ENCODE results near the gene KIFC3.
"Not testable (repeated sequence)": the region's sequence is repeated elsewhere in the genome, so short reads cannot be mapped to it uniquely, and the experiment has no call there.

Gene KIFC3

GRCh38 chr16:57783116-57783515 lies 19.2 kb downstream of the KIFC3 start:
- H3K4me1 ChIP-seq (ENCODE audit: insufficient read depth, low read length), result no peaks in the 10 kb centered on the region
- H3K27ac ChIP-seq (ENCODE audit: low read depth, low read length), result no peak overlapping the region
- H3K27me3 ChIP-seq (ENCODE audit: insufficient read depth, low read length), result no peaks in the 10 kb centered on the region
- no peaks in the 10 kb centered on the region for H3K9me3 ChIP-seq (ENCODE audit: insufficient read depth, low read depth, low read length)
- H3K9ac ChIP-seq (ENCODE audit: low read depth, low read length), result no peak overlapping the region
- H3K4me3 ChIP-seq (ENCODE audit: low read length), result no peak overlapping the region
- 95% methylated on average over 2 of the region's 4 CpGs for WGBS
- no peaks in the 10 kb centered on the region for H3K36me3 ChIP-seq (ENCODE audit: insufficient read depth, low read length)

GRCh38 chr16:57782607-57783055 lies 19.7 kb downstream of the KIFC3 start:
- not testable (repeated sequence) for H3K4me1 ChIP-seq (ENCODE audit: insufficient read depth, low read length); H3K27ac ChIP-seq (ENCODE audit: low read depth, low read length); H3K4me3 ChIP-seq (ENCODE audit: low read length); H3K36me3 ChIP-seq (ENCODE audit: insufficient read depth, low read length); H3K9ac ChIP-seq (ENCODE audit: low read depth, low read length); H3K9me3 ChIP-seq (ENCODE audit: insufficient read depth, low read depth, low read length); H3K27me3 ChIP-seq (ENCODE audit: insufficient read depth, low read length)
- 92% methylated on average over 9 of the region's 11 CpGs for WGBS

DNA sequence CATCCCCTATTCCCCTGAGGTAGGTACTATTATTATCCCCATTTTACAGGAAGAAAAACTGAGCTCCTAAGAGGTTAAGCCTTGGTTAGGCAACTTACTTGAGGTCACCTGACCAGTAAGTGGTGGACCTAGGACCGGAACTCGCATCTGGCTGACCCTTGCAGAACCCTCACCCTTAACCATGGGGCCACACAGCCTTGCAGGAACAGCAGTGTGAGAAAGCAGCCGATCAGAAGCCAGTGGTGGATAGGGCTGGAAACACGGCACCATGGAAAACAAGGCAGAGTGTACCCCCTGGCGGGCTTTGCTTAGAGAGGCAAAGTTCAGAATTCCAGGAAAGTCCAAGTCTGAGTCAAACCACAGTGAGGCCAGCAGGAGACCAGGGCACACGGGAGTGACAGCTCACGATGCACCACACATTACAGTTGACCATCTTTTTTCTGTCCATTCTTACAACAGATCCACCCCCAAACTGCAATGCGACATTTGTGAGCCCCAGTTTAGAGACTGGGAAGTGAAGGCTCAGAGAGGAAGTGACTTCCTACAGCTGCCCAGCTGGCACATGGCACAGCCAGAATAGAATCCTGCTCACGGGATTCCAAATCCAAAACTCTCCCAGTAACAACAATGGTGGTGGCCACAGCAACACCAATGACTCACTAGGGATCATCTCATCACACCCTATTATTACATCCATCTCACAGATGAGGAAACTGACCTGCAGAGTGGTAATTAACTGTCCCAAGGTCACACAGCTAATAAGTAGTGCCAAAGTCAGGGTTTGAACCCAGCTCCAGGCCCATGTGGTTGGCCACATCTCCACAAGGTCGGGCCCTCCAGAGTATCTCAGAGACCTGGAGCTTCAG lies 20.3 kb downstream of the KIFC3 start:
- peaks cover 3% of the 10 kb centered on the region; the same call in 1 of the 2 replicates for H3K4me1 ChIP-seq (ENCODE audit: insufficient read depth, low read length)
- H3K27me3 ChIP-seq (ENCODE audit: insufficient read depth, low read length), result no peaks in the 10 kb centered on the region
- no peak overlapping the region for H3K4me3 ChIP-seq (ENCODE audit: low read length)
- no peak overlapping the region for H3K27ac ChIP-seq (ENCODE audit: low read depth, low read length)
- H3K36me3 ChIP-seq (ENCODE audit: insufficient read depth, low read length), result no peaks in the 10 kb centered on the region
- WGBS, result 91% methylated on average over 10 of the region's 10 CpGs
- no peak overlapping the region for H3K9ac ChIP-seq (ENCODE audit: low read depth, low read length)
- no peaks in the 10 kb centered on the region for H3K9me3 ChIP-seq (ENCODE audit: insufficient read depth, low read depth, low read length)

DNA sequence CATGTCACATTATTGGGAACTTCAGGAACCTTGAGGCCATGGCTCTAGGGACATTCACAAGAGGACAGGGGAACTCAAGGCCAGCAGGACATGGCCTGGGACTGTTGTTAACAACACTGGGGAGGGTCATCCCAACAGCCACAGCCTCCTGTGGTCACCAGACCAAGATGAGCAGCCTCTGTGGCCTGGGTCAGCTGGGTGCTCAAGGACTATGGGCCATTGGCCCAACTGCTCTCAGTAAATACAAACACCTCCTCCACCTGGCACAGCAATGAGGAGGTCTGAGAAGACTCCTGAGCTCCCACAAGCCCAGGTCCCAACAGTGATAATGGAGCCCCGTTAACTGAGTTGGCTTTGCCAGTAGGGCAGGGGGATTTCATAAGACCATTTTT lies 20.9 kb downstream of the KIFC3 start:
- no peaks in the 10 kb centered on the region for H3K36me3 ChIP-seq (ENCODE audit: insufficient read depth, low read length)
- H3K4me3 ChIP-seq (ENCODE audit: low read length), result no peak overlapping the region
- 100% methylated on average over 1 of the region's 1 CpG for WGBS
- no peaks in the 10 kb centered on the region for H3K27me3 ChIP-seq (ENCODE audit: insufficient read depth, low read length)
- H3K9me3 ChIP-seq (ENCODE audit: insufficient read depth, low read depth, low read length), result no peaks in the 10 kb centered on the region
- H3K4me1 ChIP-seq (ENCODE audit: insufficient read depth, low read length), result peaks cover 8% of the 10 kb centered on the region
- H3K9ac ChIP-seq (ENCODE audit: low read depth, low read length), result no peak overlapping the region
- no peak overlapping the region for H3K27ac ChIP-seq (ENCODE audit: low read depth, low read length)

- peaks cover 19% of the 10 kb centered on the region for H3K4me1 ChIP-seq (ENCODE audit: insufficient read depth, low read length)
- not testable (repeated sequence) for H3K27me3 ChIP-seq (ENCODE audit: insufficient read depth, low read length); H3K36me3 ChIP-seq (ENCODE audit: insufficient read depth, low read length); H3K27ac ChIP-seq (ENCODE audit: low read depth, low read length); H3K9ac ChIP-seq (ENCODE audit: low read depth, low read length); H3K4me3 ChIP-seq (ENCODE audit: low read length); H3K9me3 ChIP-seq (ENCODE audit: insufficient read depth, low read depth, low read length)
- WGBS, result 96% methylated on average over 4 of the region's 5 CpGs
Measured at GRCh38 chr16:57779836-57780235, 22.5 kb downstream of the KIFC3 start.

DNA sequence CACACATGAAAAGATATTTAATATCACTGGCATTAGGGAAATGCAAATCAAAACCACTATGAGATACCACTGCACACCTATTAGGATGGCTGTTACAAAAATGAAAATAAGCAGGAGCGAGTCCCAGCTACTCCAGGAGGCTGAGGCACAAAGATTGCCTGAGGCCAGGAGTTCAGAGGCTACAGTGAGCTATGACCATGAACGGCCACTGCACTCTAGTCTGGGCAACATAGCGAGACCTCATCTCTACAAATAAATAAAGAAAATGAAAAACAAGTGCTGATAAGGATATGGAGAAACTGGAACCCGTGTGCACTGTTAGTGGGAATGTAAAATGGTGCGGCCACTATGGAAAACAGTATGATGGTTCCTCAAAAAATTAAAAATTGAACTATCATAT lies 23.6 kb downstream of the KIFC3 start:
- Histone ChIP-seq H3K36me3 (ENCODE audit: insufficient read depth, low read length) (no peaks in the 10 kb centered on the region), H3K27ac (ENCODE audit: low read depth, low read length) (no peak overlapping the region), H3K9ac (ENCODE audit: low read depth, low read length) (no peak overlapping the region), H3K4me3 (ENCODE audit: low read length) (no peak overlapping the region), H3K4me1 (ENCODE audit: insufficient read depth, low read length) (peaks cover 21% of the 10 kb centered on the region), H3K9me3 (ENCODE audit: insufficient read depth, low read depth, low read length) (no peaks in the 10 kb centered on the region), H3K27me3 (ENCODE audit: insufficient read depth, low read length) (no peaks in the 10 kb centered on the region)
- 95% methylated on average over 4 of the region's 5 CpGs for WGBS

DNA sequence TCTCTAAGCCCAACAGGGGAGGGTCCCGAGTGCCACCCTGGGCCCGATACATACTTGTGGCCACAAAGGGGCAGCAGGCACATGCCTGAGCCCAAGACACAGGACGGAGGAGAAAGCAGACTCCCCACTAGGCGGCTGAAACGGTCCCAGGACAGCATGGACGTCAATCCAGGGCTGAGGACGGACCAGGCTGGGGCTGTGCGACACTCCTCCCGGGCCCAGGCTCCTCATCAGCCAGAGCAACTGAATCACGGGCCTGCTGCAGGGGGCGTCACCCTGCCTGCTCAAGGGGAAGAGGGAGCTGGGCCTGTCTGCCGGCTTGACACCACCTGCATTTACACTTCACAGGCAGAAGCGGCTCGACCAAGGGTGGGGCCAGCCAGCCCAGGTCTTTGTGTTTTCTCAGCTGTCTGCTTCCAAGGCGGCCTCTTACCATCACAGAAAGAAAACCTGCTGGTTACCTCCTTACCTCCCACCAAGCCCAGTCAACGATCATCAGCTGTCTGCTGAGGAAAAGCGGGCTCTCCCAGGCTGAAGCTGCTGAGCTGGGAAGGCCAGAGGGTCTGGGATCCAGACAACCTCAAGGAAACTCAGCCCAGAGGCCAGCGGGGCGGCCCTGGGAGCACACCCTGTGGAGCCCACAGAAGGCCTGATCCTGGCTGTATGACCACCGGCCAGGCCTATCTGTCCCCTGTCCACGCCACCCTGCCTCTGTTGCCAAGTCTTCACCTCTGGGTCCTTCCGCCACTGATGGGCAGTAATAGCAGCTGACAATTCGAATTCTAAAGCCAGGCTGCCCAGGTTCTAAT lies 26.4 kb downstream of the KIFC3 start:
- H3K27ac ChIP-seq (ENCODE audit: low read depth, low read length), result peak overlapping the region; percentile 39; the same call in 1 of the 2 replicates
- H3K27me3 ChIP-seq (ENCODE audit: insufficient read depth, low read length), result no peaks in the 10 kb centered on the region
- peaks cover 21% of the 10 kb centered on the region for H3K4me1 ChIP-seq (ENCODE audit: insufficient read depth, low read length)
- WGBS, result 10% methylated on average over 23 of the region's 23 CpGs
- no peaks in the 10 kb centered on the region for H3K36me3 ChIP-seq (ENCODE audit: insufficient read depth, low read length)
- H3K9me3 ChIP-seq (ENCODE audit: insufficient read depth, low read depth, low read length), result no peaks in the 10 kb centered on the region
- no peak overlapping the region for H3K4me3 ChIP-seq (ENCODE audit: low read length)
- H3K9ac ChIP-seq (ENCODE audit: low read depth, low read length), result no peak overlapping the region

- Histone ChIP-seq H3K4me1 (ENCODE audit: insufficient read depth, low read length) (peaks cover 21% of the 10 kb centered on the region), H3K9me3 (ENCODE audit: insufficient read depth, low read depth, low read length) (no peaks in the 10 kb centered on the region), H3K9ac (ENCODE audit: low read depth, low read length) (no peak overlapping the region), H3K36me3 (ENCODE audit: insufficient read depth, low read length) (peaks cover 3% of the 10 kb centered on the region; the same call in 1 of the 2 replicates), H3K4me3 (ENCODE audit: low read length) (no peak overlapping the region), H3K27me3 (ENCODE audit: insufficient read depth, low read length) (no peaks in the 10 kb centered on the region), H3K27ac (ENCODE audit: low read depth, low read length) (no peak overlapping the region)
- 53% methylated on average over 12 of the region's 12 CpGs for WGBS
Measured at GRCh38 chr16:57774705-57775285, 27.5 kb downstream of the KIFC3 start.

GRCh38 chr16:57773655-57774295 lies 28.5 kb downstream of the KIFC3 start:
- WGBS, result 94% methylated on average over 10 of the region's 11 CpGs

GRCh38 chr16:57773019-57773418 lies 29.3 kb downstream of the KIFC3 start:
- Histone ChIP-seq H3K9me3 (ENCODE audit: insufficient read depth, low read depth, low read length) (no peaks in the 10 kb centered on the region), H3K27me3 (ENCODE audit: insufficient read depth, low read length) (no peaks in the 10 kb centered on the region), H3K27ac (ENCODE audit: low read depth, low read length) (no peak overlapping the region), H3K9ac (ENCODE audit: low read depth, low read length) (no peak overlapping the region), H3K36me3 (ENCODE audit: insufficient read depth, low read length) (peaks cover 3% of the 10 kb centered on the region; the same call in 1 of the 2 replicates), H3K4me1 (ENCODE audit: insufficient read depth, low read length) (peaks cover 21% of the 10 kb centered on the region), H3K4me3 (ENCODE audit: low read length) (no peak overlapping the region)
- 93% methylated on average over 11 of the region's 11 CpGs for WGBS

More at GRCh38 chr16:57773655-57774295, 28.5 kb downstream of the KIFC3 start:
- peaks cover 3% of the 10 kb centered on the region; the same call in 1 of the 2 replicates for H3K36me3 ChIP-seq (ENCODE audit: insufficient read depth, low read length)
- no peak overlapping the region for H3K9ac ChIP-seq (ENCODE audit: low read depth, low read length)
- H3K4me3 ChIP-seq (ENCODE audit: low read length), result no peak overlapping the region
- H3K9me3 ChIP-seq (ENCODE audit: insufficient read depth, low read depth, low read length), result no peaks in the 10 kb centered on the region
- H3K4me1 ChIP-seq (ENCODE audit: insufficient read depth, low read length), result peaks cover 21% of the 10 kb centered on the region
- H3K27ac ChIP-seq (ENCODE audit: low read depth, low read length), result no peak overlapping the region
- no peaks in the 10 kb centered on the region for H3K27me3 ChIP-seq (ENCODE audit: insufficient read depth, low read length)

Measured in HUES64 (cell line).